Ishikawa (cell line): Measurements from ENCODE around the gene GSK3B.

ENCODE experiments used
- CEBPB ChIP-seq: IDR thresholded peaks from 2 replicates; pipeline ENCODE4 v1.6.1; 2012
- CREB1 ChIP-seq: IDR thresholded peaks from 2 replicates; pipeline ENCODE4 v1.6.1; 2012; ENCODE audit warnings: low read depth
- EGR1 ChIP-seq: IDR thresholded peaks from 2 replicates; pipeline ENCODE4 v1.6.1; 2012
- EP300 ChIP-seq: IDR thresholded peaks from 2 replicates; pipeline ENCODE4 v1.6.1; 2012; ENCODE audit warnings: borderline replicate concordance
- FOXM1 ChIP-seq: IDR thresholded peaks from 2 replicates; pipeline ENCODE4 v1.6.1; 2012; ENCODE audit warnings: low read depth, borderline replicate concordance
- NFIC ChIP-seq: IDR thresholded peaks from 2 replicates; pipeline ENCODE4 v1.6.1; 2012
- RAD21 ChIP-seq: IDR thresholded peaks from 2 replicates; pipeline ENCODE4 v1.6.1; 2012; ENCODE audit warnings: low read depth
- TAF1 ChIP-seq: IDR thresholded peaks from 2 replicates; pipeline ENCODE4 v1.6.1; 2012; ENCODE audit warnings: low read depth, mild to moderate bottlenecking
- TCF12 ChIP-seq: IDR thresholded peaks from 2 replicates; pipeline ENCODE4 v1.6.1; 2012; ENCODE audit warnings: low read depth
- TEAD4 ChIP-seq: IDR thresholded peaks from 2 replicates; pipeline ENCODE4 v1.6.1; 2012
- YY1 ChIP-seq: IDR thresholded peaks from 2 replicates; pipeline ENCODE4 v1.6.1; 2012; ENCODE audit warnings: low read depth
- ZBTB7A ChIP-seq: IDR thresholded peaks from 2 replicates; pipeline ENCODE4 v1.6.1; 2012; ENCODE audit warnings: low read depth
- TF ChIP-seq, protein P1 (sequence below): IDR thresholded peaks from 2 replicates; pipeline ENCODE4 v1.6.1; 2012
- TF ChIP-seq, protein P2 (sequence below): IDR thresholded peaks from 2 replicates; pipeline ENCODE4 v1.6.1; 2012
- TF ChIP-seq, protein P3 (sequence below): IDR thresholded peaks from 2 replicates; pipeline ENCODE4 v1.6.1; 2012; ENCODE audit warnings: low read depth, mild to moderate bottlenecking

The GSK3B gene

GRCh38 chr3:120139140-120139539, 44.9 kb upstream of the GSK3B start:
- no peak for TF ChIP-seq TEAD4
- no peak for TF ChIP-seq ZBTB7A
- TF ChIP-seq FOXM1, result no peak
- no peak for TF ChIP-seq EGR1
- no peak for TF ChIP-seq CREB1
- TF ChIP-seq, protein P1, sequence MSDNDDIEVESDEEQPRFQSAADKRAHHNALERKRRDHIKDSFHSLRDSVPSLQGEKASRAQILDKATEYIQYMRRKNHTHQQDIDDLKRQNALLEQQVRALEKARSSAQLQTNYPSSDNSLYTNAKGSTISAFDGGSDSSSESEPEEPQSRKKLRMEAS, result no peak
- TF ChIP-seq CEBPB, result no peak
- TF ChIP-seq, protein P2, sequence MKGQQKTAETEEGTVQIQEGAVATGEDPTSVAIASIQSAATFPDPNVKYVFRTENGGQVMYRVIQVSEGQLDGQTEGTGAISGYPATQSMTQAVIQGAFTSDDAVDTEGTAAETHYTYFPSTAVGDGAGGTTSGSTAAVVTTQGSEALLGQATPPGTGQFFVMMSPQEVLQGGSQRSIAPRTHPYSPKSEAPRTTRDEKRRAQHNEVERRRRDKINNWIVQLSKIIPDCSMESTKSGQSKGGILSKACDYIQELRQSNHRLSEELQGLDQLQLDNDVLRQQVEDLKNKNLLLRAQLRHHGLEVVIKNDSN, result no peak
- TF ChIP-seq TCF12, result no peak
- no peak for TF ChIP-seq NFIC
- TF ChIP-seq RAD21, result no peak
- no peak for TF ChIP-seq TAF1
- no peak for TF ChIP-seq YY1
- TF ChIP-seq, protein P3, sequence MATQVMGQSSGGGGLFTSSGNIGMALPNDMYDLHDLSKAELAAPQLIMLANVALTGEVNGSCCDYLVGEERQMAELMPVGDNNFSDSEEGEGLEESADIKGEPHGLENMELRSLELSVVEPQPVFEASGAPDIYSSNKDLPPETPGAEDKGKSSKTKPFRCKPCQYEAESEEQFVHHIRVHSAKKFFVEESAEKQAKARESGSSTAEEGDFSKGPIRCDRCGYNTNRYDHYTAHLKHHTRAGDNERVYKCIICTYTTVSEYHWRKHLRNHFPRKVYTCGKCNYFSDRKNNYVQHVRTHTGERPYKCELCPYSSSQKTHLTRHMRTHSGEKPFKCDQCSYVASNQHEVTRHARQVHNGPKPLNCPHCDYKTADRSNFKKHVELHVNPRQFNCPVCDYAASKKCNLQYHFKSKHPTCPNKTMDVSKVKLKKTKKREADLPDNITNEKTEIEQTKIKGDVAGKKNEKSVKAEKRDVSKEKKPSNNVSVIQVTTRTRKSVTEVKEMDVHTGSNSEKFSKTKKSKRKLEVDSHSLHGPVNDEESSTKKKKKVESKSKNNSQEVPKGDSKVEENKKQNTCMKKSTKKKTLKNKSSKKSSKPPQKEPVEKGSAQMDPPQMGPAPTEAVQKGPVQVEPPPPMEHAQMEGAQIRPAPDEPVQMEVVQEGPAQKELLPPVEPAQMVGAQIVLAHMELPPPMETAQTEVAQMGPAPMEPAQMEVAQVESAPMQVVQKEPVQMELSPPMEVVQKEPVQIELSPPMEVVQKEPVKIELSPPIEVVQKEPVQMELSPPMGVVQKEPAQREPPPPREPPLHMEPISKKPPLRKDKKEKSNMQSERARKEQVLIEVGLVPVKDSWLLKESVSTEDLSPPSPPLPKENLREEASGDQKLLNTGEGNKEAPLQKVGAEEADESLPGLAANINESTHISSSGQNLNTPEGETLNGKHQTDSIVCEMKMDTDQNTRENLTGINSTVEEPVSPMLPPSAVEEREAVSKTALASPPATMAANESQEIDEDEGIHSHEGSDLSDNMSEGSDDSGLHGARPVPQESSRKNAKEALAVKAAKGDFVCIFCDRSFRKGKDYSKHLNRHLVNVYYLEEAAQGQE, result no peak
- TF ChIP-seq EP300, result no peak

DNA sequence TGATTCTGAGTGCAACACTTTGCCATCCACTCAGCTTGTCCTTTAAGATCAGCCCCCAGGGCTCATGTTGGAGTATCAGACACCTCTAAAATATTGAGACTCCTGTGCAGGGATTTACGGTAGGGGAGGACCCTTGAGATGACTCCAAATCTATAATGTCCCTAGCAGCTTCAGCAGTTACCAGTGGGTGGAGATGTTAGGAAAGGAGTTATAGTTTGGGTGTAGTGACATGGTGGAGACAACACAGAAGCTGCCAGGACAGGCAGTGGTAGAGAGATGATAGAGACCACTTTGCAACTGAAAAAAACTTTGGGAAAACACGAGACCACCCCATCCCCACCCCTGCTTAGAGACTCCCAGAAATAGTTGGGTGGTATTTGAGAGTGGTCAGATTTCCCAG, 43.3 kb upstream of the GSK3B start:
- TF ChIP-seq CREB1, result no peak

DNA sequence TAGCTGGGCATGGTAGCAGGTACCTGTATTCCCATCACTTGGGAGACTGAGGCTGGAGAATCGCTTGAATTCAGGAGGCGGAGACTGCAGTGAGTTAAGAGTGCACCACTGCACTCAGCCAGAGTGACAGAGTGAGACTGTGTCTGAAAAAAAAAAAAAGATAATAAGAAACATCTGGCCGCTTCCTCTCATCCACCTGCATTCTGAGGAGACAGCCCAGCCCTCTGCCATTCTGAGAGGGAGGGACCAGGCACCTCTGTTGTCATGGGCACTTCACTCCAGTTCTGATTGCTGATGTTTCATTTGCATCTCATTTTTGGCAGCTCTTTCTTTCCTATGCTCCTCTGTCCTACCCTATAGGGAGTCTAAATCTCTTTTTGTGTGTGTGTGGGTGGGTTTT, 36.4 kb upstream of the GSK3B start:
- TF ChIP-seq EGR1 (no peak), TCF12 (no peak), CEBPB (no peak), NFIC (no peak), TAF1 (no peak)
- TF ChIP-seq, protein P3, result no peak

DNA sequence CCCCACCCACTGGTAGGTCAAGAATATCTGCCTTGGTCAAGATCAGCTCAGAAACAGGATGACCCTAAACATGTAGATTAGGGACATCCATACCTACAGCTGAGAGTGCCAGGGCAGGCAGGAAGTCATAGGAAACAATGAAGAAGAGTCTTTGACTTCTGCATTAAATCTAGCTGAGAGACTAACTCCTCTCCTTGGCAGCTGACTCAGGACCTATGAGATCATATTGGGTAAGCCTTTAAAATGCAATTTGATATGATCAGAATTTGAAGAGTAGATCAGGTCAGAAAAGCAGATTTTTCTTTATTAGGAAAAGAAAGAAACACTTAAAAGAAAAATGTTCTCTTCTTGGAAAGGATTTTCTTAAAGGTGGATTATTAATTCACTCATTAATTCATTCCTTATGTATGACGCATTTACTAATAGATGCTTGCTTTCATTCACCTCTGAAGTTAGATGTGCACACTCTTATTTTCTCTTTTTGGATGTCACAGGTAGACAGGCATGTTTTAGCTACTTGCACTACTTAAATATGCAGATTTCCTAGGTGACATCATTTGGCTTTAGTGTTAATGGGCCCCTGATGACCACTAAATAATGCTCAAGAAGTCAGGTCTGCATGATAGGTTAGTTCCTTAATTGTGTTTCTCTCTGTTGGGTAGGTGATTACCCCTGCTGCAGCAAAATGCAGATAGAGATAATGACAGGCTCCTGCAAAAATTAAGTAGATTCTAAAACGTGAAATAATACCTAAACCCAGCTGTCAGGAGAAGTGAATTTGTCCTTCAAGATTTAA, 35.7 kb upstream of the GSK3B start:
- TF ChIP-seq RAD21, result no peak
- TF ChIP-seq TEAD4, result no peak

GRCh38 chr3:120129051-120129450, 34.8 kb upstream of the GSK3B start:
- TF ChIP-seq, protein P3, result no peak
- TF ChIP-seq NFIC, result no peak

GRCh38 chr3:120125992-120126391, 31.7 kb upstream of the GSK3B start:
- TF ChIP-seq CREB1 (no peak), FOXM1 (no peak), EP300 (no peak), ZBTB7A (no peak), TEAD4 (no peak), NFIC (no peak), TCF12 (no peak), EGR1 (no peak), YY1 (no peak), RAD21 (no peak)
